ENCODE results near the gene PRKD1.

- TF ChIP-seq CTCF (IDR thresholded peaks at IDR 0.05; ENCODE audit: low read length) (no peak), EZH2 (IDR thresholded peaks at IDR 0.05; ENCODE audit: borderline replicate concordance, low read length) (no peak)
Measured at GRCh38 chr14:29911810-29912209, 15.8 kb downstream of the PRKD1 start.
